Occipital lobe (tissue), 2 donors: Measurements from ENCODE around the gene SHC2. TPM values are rescaled to one million over a fixed set of nuclear protein-coding genes. Genes with fewer than 3 reads are reported as not detected.
"Not testable (repeated sequence)": the region's sequence is repeated elsewhere in the genome, so short reads cannot be mapped to it uniquely, and the experiment has no call there.

ENCODE experiments used
- DNase-seq: peaks from one replicate; lab custom pipeline; 2025; lab: John Stamatoyannopoulos, UW
- total RNA-seq: library from RNA; depleted of rRNA; stranded (reverse); fragments of >200 nt; gene quantifications from one replicate; pipeline ENCODE4 v1.2.3, GENCODE V29; 2014

Gene SHC2
- total RNA-seq, 1 donor from 2014 or later = 13.9 TPM

GRCh38 chr19:470701-471100 lies 9.9 kb upstream of the SHC2 start:
- DNase-seq = no peak

GRCh38 chr19:469833-470232 lies 9.0 kb upstream of the SHC2 start:
- no peak for DNase-seq

GRCh38 chr19:468587-469256 lies 7.9 kb upstream of the SHC2 start:
- no peak for DNase-seq

- no peak for DNase-seq
These were observed 6.7 kb upstream of the SHC2 start for GRCh38 chr19:467554-467953.

GRCh38 chr19:465056-465816 lies 4.4 kb upstream of the SHC2 start:
- DNase-seq = no peak

- DNase-seq = no peak
These were observed 3.3 kb upstream of the SHC2 start for GRCh38 chr19:464208-464545.

GRCh38 chr19:463483-464207 lies 2.8 kb upstream of the SHC2 start:
- no peak for DNase-seq

GRCh38 chr19:461721-462551 lies 1.1 kb upstream of the SHC2 start:
- DNase-seq = peak; percentile 51

- DNase-seq = peak; percentile 57
These were observed 915 bp downstream of the SHC2 start for GRCh38 chr19:459724-460511.

GRCh38 chr19:458091-459042 lies 2.5 kb downstream of the SHC2 start:
- DNase-seq = no peak

GRCh38 chr19:457636-458035 lies 3.2 kb downstream of the SHC2 start:
- DNase-seq = no peak

- DNase-seq = no peak
These were observed 4.2 kb downstream of the SHC2 start for GRCh38 chr19:456547-457110.

GRCh38 chr19:455851-456546 lies 4.8 kb downstream of the SHC2 start:
- no peak for DNase-seq

- no peak for DNase-seq
These were observed 5.7 kb downstream of the SHC2 start for GRCh38 chr19:455031-455705.

GRCh38 chr19:453606-454005 lies 7.2 kb downstream of the SHC2 start:
- no peak for DNase-seq

- no peak for DNase-seq
These were observed 8.0 kb downstream of the SHC2 start for GRCh38 chr19:452829-453228.

- not testable (repeated sequence) for DNase-seq
These were observed 9.8 kb downstream of the SHC2 start for GRCh38 chr19:450912-451481.

- DNase-seq = no peak
These were observed 10.9 kb downstream of the SHC2 start for GRCh38 chr19:449916-450315.
